Astrocyte (in vitro differentiated cells and primary cell): Measurements from ENCODE around the gene IQCH. TPM values are rescaled to one million over a fixed set of nuclear protein-coding genes. Genes with fewer than 3 reads are reported as not detected.

Experiments
- DNase-seq: peaks from one replicate; pipeline ENCODE4 v3.0.0-alpha.2; 2010; ENCODE audit warnings: low read depth
- FAIRE-seq: peaks from 2 replicates; lab custom pipeline; 2011; peaks lifted over from hg19 to GRCh38; lab: Jason Lieb, UNC
- H2AFZ ChIP-seq: 2 replicates; pipeline ENCODE4 v1.6.0; 2012; ENCODE audit warnings: low read depth, low read length, inconsistent platforms
- H3K27ac ChIP-seq: 2 replicates; pipeline ENCODE4 v1.5.1; 2011; ENCODE audit warnings: low read depth, low read length, inconsistent platforms
- H3K27me3 ChIP-seq: 2 replicates; pipeline ENCODE4 v1.6.0; 2011; ENCODE audit warnings: low read length, inconsistent platforms; ENCODE audit not compliant: insufficient read depth
- H3K36me3 ChIP-seq: 2 replicates; pipeline ENCODE4 v1.5.1; 2011; ENCODE audit warnings: low read length, inconsistent platforms; ENCODE audit not compliant: insufficient read depth
- H3K4me1 ChIP-seq: 2 replicates; pipeline ENCODE4 v1.5.1; 2011; ENCODE audit warnings: low read length, inconsistent platforms; ENCODE audit not compliant: insufficient read depth
- H3K4me2 ChIP-seq: 2 replicates; pipeline ENCODE4 v1.6.0; 2012; ENCODE audit warnings: low read length, inconsistent platforms
- H3K4me3 ChIP-seq: 2 replicates; pipeline ENCODE4 v1.5.1; 2011; ENCODE audit warnings: low read depth, mild to moderate bottlenecking, low read length, inconsistent platforms; ENCODE audit not compliant: insufficient read depth
- H3K79me2 ChIP-seq: 2 replicates; pipeline ENCODE4 v1.6.0; 2012; ENCODE audit warnings: mild to moderate bottlenecking, low read length, inconsistent platforms; ENCODE audit not compliant: insufficient read depth
- H3K9ac ChIP-seq: 2 replicates; pipeline ENCODE4 v1.6.0; 2012; ENCODE audit warnings: mild to moderate bottlenecking, low read length, inconsistent platforms
- H3K9me3 ChIP-seq: 2 replicates; pipeline ENCODE4 v1.5.1; 2012; ENCODE audit warnings: low read depth, mild to moderate bottlenecking, low read length, inconsistent platforms; ENCODE audit not compliant: insufficient read depth
- H4K20me1 ChIP-seq: 2 replicates; pipeline ENCODE4 v1.6.0; 2012; ENCODE audit warnings: low read length, inconsistent platforms; ENCODE audit not compliant: insufficient read depth
- H3K27ac Mint-ChIP-seq: one replicate; pipeline ENCODE4 v1.8.0; 2021; ENCODE audit warnings: mild to moderate bottlenecking, mixed read lengths; ENCODE audit not compliant: unreplicated experiment
- H3K27me3 Mint-ChIP-seq: one replicate; pipeline ENCODE4 v1.8.0; 2021; ENCODE audit warnings: low read depth, mixed read lengths; ENCODE audit not compliant: unreplicated experiment
- H3K36me3 Mint-ChIP-seq: one replicate; pipeline ENCODE4 v1.8.0; 2021; ENCODE audit warnings: low read depth, mixed read lengths; ENCODE audit not compliant: unreplicated experiment
- H3K4me1 Mint-ChIP-seq: one replicate; pipeline ENCODE4 v1.8.0; 2021; ENCODE audit warnings: low read depth, mixed read lengths; ENCODE audit not compliant: unreplicated experiment
- H3K4me3 Mint-ChIP-seq: one replicate; pipeline ENCODE4 v1.8.0; 2021; ENCODE audit warnings: mild to moderate bottlenecking, moderate library complexity, mixed read lengths; ENCODE audit not compliant: unreplicated experiment
- H3K9me3 Mint-ChIP-seq: one replicate; pipeline ENCODE4 v1.8.0; 2021; ENCODE audit warnings: mild to moderate bottlenecking, mixed read lengths; ENCODE audit not compliant: unreplicated experiment
- EZH2 ChIP-seq: IDR thresholded peaks from 2 replicates; pipeline ENCODE4 v1.6.1; 2012; ENCODE audit warnings: mild to moderate bottlenecking, low read length, inconsistent platforms; ENCODE audit not compliant: insufficient read depth
- total RNA-seq: library from RNA; stranded (reverse); gene quantifications from 2 replicates; pipeline ENCODE4 v1.2.1, GENCODE V29; 2021
- TF ChIP-seq, protein P1 (sequence below): IDR thresholded peaks from 2 replicates; pipeline ENCODE4 v1.5.1; 2011; ENCODE audit warnings: low read depth, mild to moderate bottlenecking, inconsistent platforms, low read length, moderate library complexity; ENCODE audit not compliant: insufficient read depth

Gene IQCH
- total RNA-seq, 1 donor from 2014 or later: 2.7 TPM

DNA sequence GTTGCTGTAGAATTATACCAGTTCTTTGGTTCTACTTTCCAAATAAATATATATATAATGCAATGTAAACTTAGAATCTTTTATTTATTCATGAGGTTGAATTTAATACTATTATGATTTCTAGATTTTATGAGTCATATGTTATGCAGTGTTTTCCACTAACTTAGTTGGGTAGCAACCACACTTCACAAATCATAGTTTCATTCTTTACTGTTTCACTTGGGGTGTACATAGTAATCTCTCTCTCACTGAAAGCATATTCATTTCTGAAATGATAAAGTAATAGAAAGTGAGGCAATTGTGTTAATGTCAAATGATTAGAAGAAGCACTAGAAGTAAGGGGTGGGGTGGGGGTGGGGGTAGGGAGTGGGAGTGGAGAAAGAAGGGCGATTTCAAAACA, 52.6 kb downstream of the IQCH start:
- Histone ChIP-seq H3K9ac (no peak overlapping the region), H3K4me3 (no peak overlapping the region), H3K4me2 (no peak overlapping the region), H3K4me1 (no peaks in the 10 kb centered on the region), H3K9me3 (no peaks in the 10 kb centered on the region), H4K20me1 (no peaks in the 10 kb centered on the region), H3K79me2 (no peaks in the 10 kb centered on the region), H3K27me3 (no peaks in the 10 kb centered on the region), H3K36me3 (no peaks in the 10 kb centered on the region), H3K27ac (no peak overlapping the region), H2AFZ (no peak overlapping the region)
- TF ChIP-seq, protein P1, sequence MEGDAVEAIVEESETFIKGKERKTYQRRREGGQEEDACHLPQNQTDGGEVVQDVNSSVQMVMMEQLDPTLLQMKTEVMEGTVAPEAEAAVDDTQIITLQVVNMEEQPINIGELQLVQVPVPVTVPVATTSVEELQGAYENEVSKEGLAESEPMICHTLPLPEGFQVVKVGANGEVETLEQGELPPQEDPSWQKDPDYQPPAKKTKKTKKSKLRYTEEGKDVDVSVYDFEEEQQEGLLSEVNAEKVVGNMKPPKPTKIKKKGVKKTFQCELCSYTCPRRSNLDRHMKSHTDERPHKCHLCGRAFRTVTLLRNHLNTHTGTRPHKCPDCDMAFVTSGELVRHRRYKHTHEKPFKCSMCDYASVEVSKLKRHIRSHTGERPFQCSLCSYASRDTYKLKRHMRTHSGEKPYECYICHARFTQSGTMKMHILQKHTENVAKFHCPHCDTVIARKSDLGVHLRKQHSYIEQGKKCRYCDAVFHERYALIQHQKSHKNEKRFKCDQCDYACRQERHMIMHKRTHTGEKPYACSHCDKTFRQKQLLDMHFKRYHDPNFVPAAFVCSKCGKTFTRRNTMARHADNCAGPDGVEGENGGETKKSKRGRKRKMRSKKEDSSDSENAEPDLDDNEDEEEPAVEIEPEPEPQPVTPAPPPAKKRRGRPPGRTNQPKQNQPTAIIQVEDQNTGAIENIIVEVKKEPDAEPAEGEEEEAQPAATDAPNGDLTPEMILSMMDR: no peak
- TF ChIP-seq EZH2: no peak
- Mint-ChIP-seq H3K4me3 (no peak overlapping the region), H3K27me3 (peaks cover 2% of the 10 kb centered on the region), H3K36me3 (no peaks in the 10 kb centered on the region), H3K9me3 (no peaks in the 10 kb centered on the region), H3K27ac (no peak overlapping the region), H3K4me1 (no peaks in the 10 kb centered on the region)
- DNase-seq (no peak), FAIRE-seq (no peak)

DNA sequence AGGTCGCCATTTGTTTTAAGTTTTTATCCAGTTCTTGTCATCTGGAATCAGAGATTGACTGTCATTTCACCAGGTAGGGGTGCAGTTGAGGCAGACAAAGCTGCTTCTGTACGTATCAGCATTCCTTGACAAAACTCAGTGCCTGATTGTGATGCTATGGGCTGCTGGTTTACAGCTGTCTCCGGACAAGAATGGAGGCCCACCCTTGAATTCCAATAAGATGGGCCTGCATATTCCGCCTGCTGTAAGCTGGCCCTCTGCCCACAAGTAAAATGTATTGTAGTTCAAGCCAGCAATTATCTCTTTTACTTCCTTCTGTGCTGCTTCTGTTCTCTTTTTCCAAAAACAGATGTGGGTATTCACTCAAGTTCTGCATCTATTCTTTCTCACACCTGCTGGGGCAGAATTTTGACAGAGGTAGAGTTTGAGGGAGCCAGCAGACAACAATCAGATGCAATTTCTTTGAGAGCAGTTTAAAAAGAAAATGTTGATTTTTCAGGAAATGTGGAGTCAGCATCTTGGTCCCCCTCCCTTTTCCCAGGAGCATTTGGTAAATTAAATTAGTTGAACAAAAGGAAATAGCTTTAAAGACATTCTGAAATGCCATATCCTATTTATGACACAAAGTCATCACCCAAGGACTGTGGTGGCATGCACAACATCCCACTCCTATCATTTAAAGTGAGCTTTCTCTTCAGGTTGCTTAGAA, 53.5 kb downstream of the IQCH start:
- FAIRE-seq (no peak), DNase-seq (no peak)
- no peak overlapping the region for H3K4me2 ChIP-seq
- H2AFZ ChIP-seq: no peak overlapping the region
- H3K27ac ChIP-seq: no peak overlapping the region
- no peaks in the 10 kb centered on the region for H3K4me1 ChIP-seq
- no peaks in the 10 kb centered on the region for H3K79me2 ChIP-seq
- H4K20me1 ChIP-seq: no peaks in the 10 kb centered on the region
- H3K27me3 Mint-ChIP-seq: peaks cover 4% of the 10 kb centered on the region
- H3K4me3 Mint-ChIP-seq: no peak overlapping the region
- no peaks in the 10 kb centered on the region for H3K36me3 ChIP-seq
- TF ChIP-seq EZH2: no peak
- H3K9me3 ChIP-seq: no peaks in the 10 kb centered on the region
- H3K27ac Mint-ChIP-seq: no peak overlapping the region
- no peaks in the 10 kb centered on the region for H3K36me3 Mint-ChIP-seq
- no peak overlapping the region for H3K9ac ChIP-seq
- no peaks in the 10 kb centered on the region for H3K27me3 ChIP-seq
- H3K4me3 ChIP-seq: no peak overlapping the region
- no peaks in the 10 kb centered on the region for H3K9me3 Mint-ChIP-seq
- no peaks in the 10 kb centered on the region for H3K4me1 Mint-ChIP-seq

DNA sequence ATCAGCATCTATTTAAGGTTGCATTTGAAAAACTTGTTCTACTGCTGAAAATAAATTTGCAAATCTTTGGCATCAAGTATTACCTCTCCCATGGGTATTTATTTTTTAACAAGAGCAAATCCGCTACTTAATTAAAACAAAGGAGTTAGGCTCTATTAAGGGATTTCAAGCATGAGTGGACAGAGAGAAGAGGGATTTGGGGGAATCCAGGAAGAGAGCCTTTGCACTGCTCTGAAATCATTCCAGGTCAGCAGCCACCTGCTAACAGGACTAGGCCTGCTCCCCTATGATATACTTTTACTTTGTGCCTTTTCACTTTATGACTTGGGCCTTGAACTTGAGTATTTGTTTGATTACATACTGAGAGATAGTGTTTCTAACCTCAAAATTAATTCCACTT, 57.1 kb downstream of the IQCH start:
- H3K4me1 ChIP-seq: no peaks in the 10 kb centered on the region
- H3K9me3 Mint-ChIP-seq: no peaks in the 10 kb centered on the region
- no peak overlapping the region for H3K9ac ChIP-seq
- H3K27me3 ChIP-seq: no peaks in the 10 kb centered on the region
- TF ChIP-seq EZH2: no peak
- TF ChIP-seq, protein P1: no peak
- no peak overlapping the region for H3K4me2 ChIP-seq
- H3K36me3 ChIP-seq: no peaks in the 10 kb centered on the region
- H3K36me3 Mint-ChIP-seq: no peaks in the 10 kb centered on the region
- H3K4me1 Mint-ChIP-seq: no peaks in the 10 kb centered on the region
- no peak overlapping the region for H2AFZ ChIP-seq
- no peak overlapping the region for H3K27ac Mint-ChIP-seq
- no peak for FAIRE-seq
- no peak overlapping the region for H3K4me3 ChIP-seq
- H3K4me3 Mint-ChIP-seq: no peak overlapping the region
- no peak for DNase-seq
- H3K27ac ChIP-seq: no peak overlapping the region
- peaks cover 5% of the 10 kb centered on the region for H3K27me3 Mint-ChIP-seq
- H3K9me3 ChIP-seq: no peaks in the 10 kb centered on the region
- no peaks in the 10 kb centered on the region for H4K20me1 ChIP-seq
- H3K79me2 ChIP-seq: no peaks in the 10 kb centered on the region
